Measurements from ENCODE around the gene AKR1B1.

DNA sequence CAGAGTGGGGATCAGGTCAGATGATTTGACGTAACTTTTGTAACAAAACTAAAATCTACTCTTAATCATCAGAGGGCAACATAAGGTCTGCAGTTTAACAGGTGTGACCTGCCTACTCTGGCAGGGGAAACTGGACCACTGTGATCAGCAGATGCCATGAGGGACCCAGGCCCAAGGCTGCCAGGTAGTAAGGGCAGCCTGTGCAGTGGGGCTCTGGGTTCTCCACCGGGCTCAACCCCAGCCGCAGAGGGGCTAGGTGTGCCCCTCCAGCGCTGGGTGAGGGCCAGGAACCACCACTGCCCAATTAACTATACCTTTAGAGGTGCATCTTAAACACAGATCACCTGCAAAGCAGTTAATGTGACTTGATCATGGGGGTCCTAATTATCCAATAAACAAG is 17.6 kb downstream of the AKR1B1 start:
- TF ChIP-seq, protein P1, sequence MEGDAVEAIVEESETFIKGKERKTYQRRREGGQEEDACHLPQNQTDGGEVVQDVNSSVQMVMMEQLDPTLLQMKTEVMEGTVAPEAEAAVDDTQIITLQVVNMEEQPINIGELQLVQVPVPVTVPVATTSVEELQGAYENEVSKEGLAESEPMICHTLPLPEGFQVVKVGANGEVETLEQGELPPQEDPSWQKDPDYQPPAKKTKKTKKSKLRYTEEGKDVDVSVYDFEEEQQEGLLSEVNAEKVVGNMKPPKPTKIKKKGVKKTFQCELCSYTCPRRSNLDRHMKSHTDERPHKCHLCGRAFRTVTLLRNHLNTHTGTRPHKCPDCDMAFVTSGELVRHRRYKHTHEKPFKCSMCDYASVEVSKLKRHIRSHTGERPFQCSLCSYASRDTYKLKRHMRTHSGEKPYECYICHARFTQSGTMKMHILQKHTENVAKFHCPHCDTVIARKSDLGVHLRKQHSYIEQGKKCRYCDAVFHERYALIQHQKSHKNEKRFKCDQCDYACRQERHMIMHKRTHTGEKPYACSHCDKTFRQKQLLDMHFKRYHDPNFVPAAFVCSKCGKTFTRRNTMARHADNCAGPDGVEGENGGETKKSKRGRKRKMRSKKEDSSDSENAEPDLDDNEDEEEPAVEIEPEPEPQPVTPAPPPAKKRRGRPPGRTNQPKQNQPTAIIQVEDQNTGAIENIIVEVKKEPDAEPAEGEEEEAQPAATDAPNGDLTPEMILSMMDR (IDR thresholded peaks at IDR 0.05; ENCODE audit: low read length), result no peak
- TF ChIP-seq EZH2 (optimal IDR thresholded peaks at IDR 0.05; ENCODE audit: low read depth, low read length) (no peak), EZH2phosphoT487 (IDR thresholded peaks at IDR 0.05; ENCODE audit: low read length) (no peak)
